Upper lobe of left lung (tissue), 6 donors: Measurements from ENCODE around the gene KCNMA1. TPM values are rescaled to one million over a fixed set of nuclear protein-coding genes. Genes with fewer than 3 reads are reported as not detected.

Experiments
- ATAC-seq, 2 donors: fragments of 200-7000 bp; cut with Tn5 transposase; one replicate each; pipeline ENCODE4 v1.9.1; 2022; ENCODE audit warnings: mild to moderate bottlenecking in 2 of 2, moderate library complexity in 2 of 2; ENCODE audit not compliant: low FRiP score in 2 of 2
- DNase-seq, 2 donors: peaks; one replicate each; pipeline ENCODE4 v3.0.0-alpha.2; 2019 to 2020
- H3K27ac ChIP-seq, 4 donors: fragments of 200-600 bp; sonication (generic); one replicate each; pipeline ENCODE4 v1.5.1; 2016 to 2019
- H3K27me3 ChIP-seq, 4 donors: fragments of 200-600 bp; sonication (generic); one replicate each; pipeline ENCODE4 v1.5.1; 2017 to 2019
- H3K36me3 ChIP-seq, 4 donors: fragments of 200-600 bp; sonication (generic); one replicate each; pipeline ENCODE4 v1.5.1; 2016 to 2019
- H3K4me1 ChIP-seq, 4 donors: fragments of 200-600 bp; sonication (generic); one replicate each; pipeline ENCODE4 v1.5.1; 2018 to 2019
- H3K4me3 ChIP-seq, 4 donors: fragments of 200-600 bp; sonication (generic); one replicate each; pipeline ENCODE4 v1.5.1; 2017 to 2019; ENCODE audit warnings: mild to moderate bottlenecking in 2 of 4, moderate library complexity in 1 of 4
- H3K9me3 ChIP-seq, 4 donors: fragments of 200-600 bp; sonication (generic); one replicate each; pipeline ENCODE4 v1.5.1; 2018 to 2019
- CTCF ChIP-seq, 6 experiments: fragments of 450-650 bp in 4 of 6; fragments of 200-600 bp in 2 of 6; sonication (generic) in 2 of 6; IDR thresholded peaks; one replicate each; pipeline ENCODE4 v1.5.1; 2016 to 2019; ENCODE audit warnings: antibody characterized with exemption in 6 of 6
- EP300 ChIP-seq, 4 donors: sonication (generic); formaldehyde crosslinking; IDR thresholded peaks; one replicate each; pipeline ENCODE4 v1.5.1; 2017; ENCODE audit warnings: antibody characterized with exemption in 4 of 4, control low read depth in 2 of 4
- POLR2A ChIP-seq, 4 donors: fragments of 450-650 bp; IDR thresholded peaks; one replicate each; pipeline ENCODE4 v1.5.1; 2016 to 2017; ENCODE audit warnings: antibody characterized with exemption in 4 of 4, mild to moderate bottlenecking in 2 of 4
- POLR2AphosphoS5 ChIP-seq, 2 donors: sonication (generic); formaldehyde crosslinking; IDR thresholded peaks; one replicate each; pipeline ENCODE4 v1.5.1; 2017; ENCODE audit warnings: antibody characterized with exemption in 2 of 2
- WGBS, 2 donors: methylation state at CpG; one replicate each; pipeline ENCODE4 v1.1.5; 2017 to 2018; 5-methylcytosine and 5-hydroxymethylcytosine counted together
- total RNA-seq, 6 donors: library from RNA; depleted of rRNA in 4 of 6; stranded (reverse); fragments of >200 nt in 4 of 6; gene quantifications; one replicate each; pipeline versions ENCODE4 v1.1.0 to v1.2.1, GENCODE V29; 2016 to 2021
- donor health status: DM: no; HTN: no; CAD: no; lungs with moderate emphysema.
- donor health status: DM: no; HTN: yes; CAD: no; lungs with severe emphysema.

KCNMA1 gene
- total RNA-seq, 6 donors from 2014 or later = 5.8 to 107 (median 22.0) TPM

GRCh38 chr10:77431980-77432797, 205.4 kb downstream of the KCNMA1 start:
- Histone ChIP-seq H3K27ac (no peak overlapping the region), H3K27me3 (no peaks in the 10 kb centered on the region), H3K4me1 (peaks cover 0 to 10% (median 3%) of the 10 kb centered on the region in 4 donors), H3K4me3 (no peak overlapping the region), H3K36me3 (no peaks in the 10 kb centered on the region), H3K9me3 (no peaks in the 10 kb centered on the region)
- WGBS, 2 donors = 74 to 79% methylated on average over 4 of the region's 4 CpGs
- TF ChIP-seq EP300 (IDR thresholded peaks at IDR 0.05) (no peak), POLR2A (IDR thresholded peaks at IDR 0.05) (no peak), POLR2AphosphoS5 (IDR thresholded peaks at IDR 0.05) (no peak), CTCF (IDR thresholded peaks at IDR 0.05) (no peak)
- ATAC-seq (no peak), DNase-seq (no peak)

- Histone ChIP-seq H3K4me1 (peaks cover 0 to 7% (median 3%) of the 10 kb centered on the region in 4 donors), H3K4me3 (no peak overlapping the region), H3K27me3 (no peaks in the 10 kb centered on the region), H3K9me3 (no peaks in the 10 kb centered on the region), H3K27ac (no peak overlapping the region), H3K36me3 (no peaks in the 10 kb centered on the region)
- TF ChIP-seq EP300 (IDR thresholded peaks at IDR 0.05) (peak in 1 of 4 donors; percentile 19), CTCF (IDR thresholded peaks at IDR 0.05) (no peak)
- ATAC-seq (peak in 1 of 2 donors; percentile 54), DNase-seq (no peak)
These were observed 206.4 kb downstream of the KCNMA1 start for GRCh38 chr10:77431209-77431611.

- no peak for ATAC-seq
- no peaks in the 10 kb centered on the region for H3K27me3 ChIP-seq
- no peak for TF ChIP-seq CTCF (IDR thresholded peaks at IDR 0.05)
- no peak for TF ChIP-seq EP300 (IDR thresholded peaks at IDR 0.05)
- TF ChIP-seq POLR2A (IDR thresholded peaks at IDR 0.05) = no peak
- TF ChIP-seq POLR2AphosphoS5 (IDR thresholded peaks at IDR 0.05) = no peak
- no peak overlapping the region for H3K4me3 ChIP-seq
- peaks cover 0 to 6% (median 3%) of the 10 kb centered on the region in 4 donors for H3K4me1 ChIP-seq
- DNase-seq = no peak
- H3K9me3 ChIP-seq = no peaks in the 10 kb centered on the region
- no peak overlapping the region for H3K27ac ChIP-seq
- WGBS, 2 donors = 83 to 84% methylated on average over 5 of the region's 5 CpGs
- H3K36me3 ChIP-seq = no peaks in the 10 kb centered on the region
These were observed 207.1 kb downstream of the KCNMA1 start for GRCh38 chr10:77430530-77430929.

DNA sequence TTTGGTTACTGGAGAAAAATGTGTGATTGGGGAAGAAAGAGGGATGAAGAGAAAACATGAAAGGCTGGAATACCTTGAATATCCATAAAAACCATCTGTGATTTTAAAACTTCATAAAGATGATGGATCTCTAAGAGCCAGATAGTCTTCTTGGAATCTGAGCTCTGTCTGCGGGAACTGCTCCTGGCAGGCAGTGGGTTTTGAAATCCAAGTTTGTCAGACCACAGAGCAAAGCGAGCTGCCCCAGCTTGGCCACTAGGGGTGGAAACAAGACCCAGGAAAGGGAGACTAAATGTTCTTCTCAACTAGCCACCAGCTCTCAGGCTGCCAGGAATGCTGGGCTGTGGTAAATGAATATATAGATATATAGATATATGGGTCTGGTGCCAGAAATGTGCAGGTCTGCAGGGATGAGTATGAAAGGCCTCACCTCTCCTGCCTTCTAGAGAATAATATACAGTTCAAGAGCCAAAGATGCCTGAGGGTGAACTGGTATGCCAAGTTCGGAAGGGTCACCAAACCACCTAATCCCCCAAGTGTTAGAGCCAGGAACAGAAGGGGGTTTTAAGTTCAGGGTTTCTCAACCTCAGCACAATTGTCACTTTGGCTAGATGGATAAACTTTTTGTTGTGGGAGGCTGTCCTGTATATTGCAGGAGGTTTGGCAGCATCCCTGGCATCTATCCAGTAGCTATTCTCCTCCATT, 208.8 kb downstream of the KCNMA1 start:
- 71 to 88% methylated on average over 3 of the region's 3 CpGs for WGBS, 2 donors
- no peak for DNase-seq
- H3K27ac ChIP-seq = no peak overlapping the region
- H3K4me3 ChIP-seq = no peak overlapping the region
- H3K9me3 ChIP-seq = no peaks in the 10 kb centered on the region
- peaks cover 0 to 6% (median 3%) of the 10 kb centered on the region in 4 donors for H3K4me1 ChIP-seq
- ATAC-seq = peak in 1 of 2 donors; percentile 84
- H3K36me3 ChIP-seq = no peaks in the 10 kb centered on the region
- no peaks in the 10 kb centered on the region for H3K27me3 ChIP-seq
- TF ChIP-seq EP300 (IDR thresholded peaks at IDR 0.05) (no peak), CTCF (IDR thresholded peaks at IDR 0.05) (peak in 1 of 6 experiments; percentile 37), POLR2A (IDR thresholded peaks at IDR 0.05) (no peak), POLR2AphosphoS5 (IDR thresholded peaks at IDR 0.05) (no peak)
